Dermis blood vessel endothelial cell (primary cell): ENCODE measurements around the gene PEBP1. TPM values are rescaled to one million over a fixed set of nuclear protein-coding genes. Genes with fewer than 3 reads are reported as not detected.
A peak's percentile ranks its signal among the peaks of the same experiment; 100 is the strongest.

ENCODE experiments used
- DNase-seq: peaks from one replicate; pipeline ENCODE4 v3.0.0; 2010
- total RNA-seq: library from RNA; depleted of rRNA; stranded (reverse); fragments of >200 nt; gene quantifications from 2 replicates; pipeline ENCODE4 v1.2.3, GENCODE V29; 2014

PEBP1 gene
- total RNA-seq, 1 donor from 2014 or later, result 164 TPM

GRCh38 chr12:118137148-118137678, 1.3 kb downstream of the PEBP1 start:
- DNase-seq, result no peak

GRCh38 chr12:118140825-118141224, 4.9 kb downstream of the PEBP1 start:
- no peak for DNase-seq

GRCh38 chr12:118144499-118144898, 8.6 kb downstream of the PEBP1 start:
- DNase-seq, result no peak

- no peak for DNase-seq
These were observed 9.3 kb downstream of the PEBP1 start for GRCh38 chr12:118145113-118145797.

GRCh38 chr12:118145798-118146156, 9.9 kb downstream of the PEBP1 start:
- DNase-seq, result no peak

GRCh38 chr12:118148287-118148686, 12.4 kb downstream of the PEBP1 start:
- DNase-seq, result no peak

GRCh38 chr12:118150625-118151024, 14.7 kb downstream of the PEBP1 start:
- no peak for DNase-seq

- no peak for DNase-seq
These were observed 15.8 kb downstream of the PEBP1 start for GRCh38 chr12:118151755-118152154.

- DNase-seq, result no peak
These were observed 24.6 kb downstream of the PEBP1 start for GRCh38 chr12:118160536-118160935.

GRCh38 chr12:118164798-118165486, 29.0 kb downstream of the PEBP1 start:
- DNase-seq, result peak; percentile 67

- DNase-seq, result no peak
These were observed 31.0 kb downstream of the PEBP1 start for GRCh38 chr12:118166946-118167345.

- DNase-seq, result no peak
These were observed 40.0 kb downstream of the PEBP1 start for GRCh38 chr12:118175823-118176447.

GRCh38 chr12:118183155-118183554, 47.2 kb downstream of the PEBP1 start:
- DNase-seq, result no peak

- peak; percentile 72 for DNase-seq
These were observed 47.8 kb downstream of the PEBP1 start for GRCh38 chr12:118183711-118184110.

GRCh38 chr12:118185602-118186397, 49.9 kb downstream of the PEBP1 start:
- no peak for DNase-seq

- DNase-seq, result no peak
These were observed 52.0 kb downstream of the PEBP1 start for GRCh38 chr12:118187751-118188435.

- no peak for DNase-seq
These were observed 52.9 kb downstream of the PEBP1 start for GRCh38 chr12:118188690-118189371.

GRCh38 chr12:118189741-118190191, 53.8 kb downstream of the PEBP1 start:
- DNase-seq, result no peak

GRCh38 chr12:118190266-118190665, 54.3 kb downstream of the PEBP1 start:
- DNase-seq, result no peak

GRCh38 chr12:118193477-118193876, 57.6 kb downstream of the PEBP1 start:
- no peak for DNase-seq

GRCh38 chr12:118193958-118194357, 58.0 kb downstream of the PEBP1 start:
- DNase-seq, result no peak
